Activated T-cell treated with anti-CD3 and anti-CD28 coated beads for 24 hours (primary cell): ENCODE data around the gene SYNJ1.
A peak's percentile ranks its signal among the peaks of the same experiment; 100 is the strongest.
"Not testable (repeated sequence)": the region's sequence is repeated elsewhere in the genome, so short reads cannot be mapped to it uniquely, and the experiment has no call there.

Experiments
- DNase-seq: peaks from one replicate; pipeline ENCODE4 v3.0.0-alpha.2; 2020; ENCODE audit warnings: low read depth

SYNJ1 gene

GRCh38 chr21:32733990-32734613, 6.3 kb upstream of the SYNJ1 start:
- no peak for DNase-seq

- peak; percentile 36 for DNase-seq
Measured at GRCh38 chr21:32733356-32733755, 5.5 kb upstream of the SYNJ1 start.

- no peak for DNase-seq
Measured at GRCh38 chr21:32732544-32732943, 4.7 kb upstream of the SYNJ1 start.

- no peak for DNase-seq
Measured at GRCh38 chr21:32728848-32729247, 1.0 kb upstream of the SYNJ1 start.

GRCh38 chr21:32728456-32728839, 635 bp upstream of the SYNJ1 start:
- no peak for DNase-seq

GRCh38 chr21:32726839-32727686, 750 bp downstream of the SYNJ1 start:
- DNase-seq, result no peak

- no peak for DNase-seq
Measured at GRCh38 chr21:32719085-32719484, 8.7 kb downstream of the SYNJ1 start.

- DNase-seq, result no peak
Measured at GRCh38 chr21:32717851-32718316, 9.9 kb downstream of the SYNJ1 start.

GRCh38 chr21:32716486-32716885, 11.3 kb downstream of the SYNJ1 start:
- DNase-seq, result no peak

- no peak for DNase-seq
Measured at GRCh38 chr21:32713726-32714125, 14.1 kb downstream of the SYNJ1 start.

GRCh38 chr21:32712641-32713040, 15.2 kb downstream of the SYNJ1 start:
- DNase-seq, result no peak

- no peak for DNase-seq
Measured at GRCh38 chr21:32712043-32712442, 15.8 kb downstream of the SYNJ1 start.

GRCh38 chr21:32710987-32711386, 16.8 kb downstream of the SYNJ1 start:
- DNase-seq, result no peak

GRCh38 chr21:32710069-32710784, 17.6 kb downstream of the SYNJ1 start:
- no peak for DNase-seq

GRCh38 chr21:32708069-32708468, 19.7 kb downstream of the SYNJ1 start:
- no peak for DNase-seq

GRCh38 chr21:32705901-32706300, 21.9 kb downstream of the SYNJ1 start:
- DNase-seq, result no peak

- DNase-seq, result no peak
Measured at GRCh38 chr21:32705139-32705538, 22.7 kb downstream of the SYNJ1 start.

- no peak for DNase-seq
Measured at GRCh38 chr21:32702702-32703101, 25.1 kb downstream of the SYNJ1 start.

GRCh38 chr21:32698971-32699693, 28.7 kb downstream of the SYNJ1 start:
- DNase-seq, result no peak

GRCh38 chr21:32698286-32698685, 29.5 kb downstream of the SYNJ1 start:
- DNase-seq, result no peak

GRCh38 chr21:32695482-32695881, 32.3 kb downstream of the SYNJ1 start:
- DNase-seq, result not testable (repeated sequence)

- no peak for DNase-seq
Measured at GRCh38 chr21:32693581-32693980, 34.2 kb downstream of the SYNJ1 start.
